ENCODE results near the gene WDR72.

WDR72 gene

DNA sequence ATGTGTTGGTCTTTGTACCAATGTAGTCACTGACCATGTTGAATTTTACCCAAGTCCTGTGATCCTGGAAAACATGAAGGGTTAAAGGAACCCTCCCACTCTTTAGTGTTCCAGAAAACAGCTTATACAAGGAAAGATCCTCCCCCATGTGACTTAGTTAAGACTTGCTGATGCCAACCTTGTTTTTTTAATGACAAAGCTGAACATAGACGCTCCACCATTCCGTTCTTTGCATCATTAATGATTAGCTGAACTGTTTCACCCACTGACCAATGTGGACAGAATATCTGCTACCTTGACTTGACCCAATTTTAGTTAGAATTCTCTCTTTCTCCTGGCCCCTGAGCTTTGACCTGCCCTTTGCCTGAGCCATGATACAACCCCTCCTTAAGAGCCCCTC lies 3.5 kb upstream of the WDR72 start:
- TF ChIP-seq, protein P1, sequence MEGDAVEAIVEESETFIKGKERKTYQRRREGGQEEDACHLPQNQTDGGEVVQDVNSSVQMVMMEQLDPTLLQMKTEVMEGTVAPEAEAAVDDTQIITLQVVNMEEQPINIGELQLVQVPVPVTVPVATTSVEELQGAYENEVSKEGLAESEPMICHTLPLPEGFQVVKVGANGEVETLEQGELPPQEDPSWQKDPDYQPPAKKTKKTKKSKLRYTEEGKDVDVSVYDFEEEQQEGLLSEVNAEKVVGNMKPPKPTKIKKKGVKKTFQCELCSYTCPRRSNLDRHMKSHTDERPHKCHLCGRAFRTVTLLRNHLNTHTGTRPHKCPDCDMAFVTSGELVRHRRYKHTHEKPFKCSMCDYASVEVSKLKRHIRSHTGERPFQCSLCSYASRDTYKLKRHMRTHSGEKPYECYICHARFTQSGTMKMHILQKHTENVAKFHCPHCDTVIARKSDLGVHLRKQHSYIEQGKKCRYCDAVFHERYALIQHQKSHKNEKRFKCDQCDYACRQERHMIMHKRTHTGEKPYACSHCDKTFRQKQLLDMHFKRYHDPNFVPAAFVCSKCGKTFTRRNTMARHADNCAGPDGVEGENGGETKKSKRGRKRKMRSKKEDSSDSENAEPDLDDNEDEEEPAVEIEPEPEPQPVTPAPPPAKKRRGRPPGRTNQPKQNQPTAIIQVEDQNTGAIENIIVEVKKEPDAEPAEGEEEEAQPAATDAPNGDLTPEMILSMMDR (conservative IDR thresholded peaks at IDR 0.05; ENCODE audit: low read length): no peak
- no peak for DNase-seq (ENCODE audit: low read depth)
- no peak overlapping the region for H3K4me3 ChIP-seq (ENCODE audit: low read length)

DNA sequence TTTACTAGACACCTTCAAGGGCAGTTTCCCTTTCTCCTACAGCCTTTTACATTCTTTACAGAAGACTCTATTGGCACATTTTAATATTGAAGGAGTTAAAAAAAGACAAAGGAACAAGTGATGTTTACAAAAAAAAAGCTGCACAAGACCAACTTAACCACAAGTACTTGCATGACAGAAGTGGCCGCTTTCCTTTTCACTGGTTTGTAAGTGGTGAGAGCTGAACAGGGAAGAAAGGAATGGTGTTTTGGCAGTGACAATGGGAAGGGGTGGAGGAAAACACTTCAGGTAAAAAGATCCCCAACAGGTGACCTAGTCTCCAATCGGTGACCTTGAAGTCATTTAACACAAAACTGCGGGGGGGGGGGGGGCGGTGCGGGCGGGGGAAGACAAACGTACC lies 1.1 kb downstream of the WDR72 start:
- TF ChIP-seq, protein P1 (conservative IDR thresholded peaks at IDR 0.05; ENCODE audit: low read length): no peak
- no peak for DNase-seq (ENCODE audit: low read depth)
- no peak overlapping the region for H3K4me3 ChIP-seq (ENCODE audit: low read length)

DNA sequence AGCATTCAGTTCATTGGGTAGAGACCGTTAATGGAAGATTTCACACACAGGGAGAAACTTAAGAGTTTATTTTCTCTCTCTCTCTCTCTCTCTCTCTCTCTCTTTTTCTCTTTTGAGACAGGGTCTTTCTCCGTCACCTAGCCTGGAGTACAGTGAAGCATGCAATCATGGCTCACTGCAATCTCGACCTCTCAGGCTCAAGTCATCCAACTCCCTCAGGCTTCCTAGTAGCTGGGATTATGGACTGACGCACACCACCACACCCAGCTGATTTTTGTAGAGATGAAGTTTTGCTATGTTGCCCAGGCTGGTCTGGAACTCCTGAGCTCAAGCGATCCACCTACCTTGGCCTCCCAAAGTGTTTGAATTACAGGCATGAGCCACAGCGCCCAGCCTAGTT lies 1.6 kb downstream of the WDR72 start:
- H3K4me3 ChIP-seq (ENCODE audit: low read length): no peak overlapping the region
- no peak for DNase-seq (ENCODE audit: low read depth)
- TF ChIP-seq, protein P1 (conservative IDR thresholded peaks at IDR 0.05; ENCODE audit: low read length): no peak

DNA sequence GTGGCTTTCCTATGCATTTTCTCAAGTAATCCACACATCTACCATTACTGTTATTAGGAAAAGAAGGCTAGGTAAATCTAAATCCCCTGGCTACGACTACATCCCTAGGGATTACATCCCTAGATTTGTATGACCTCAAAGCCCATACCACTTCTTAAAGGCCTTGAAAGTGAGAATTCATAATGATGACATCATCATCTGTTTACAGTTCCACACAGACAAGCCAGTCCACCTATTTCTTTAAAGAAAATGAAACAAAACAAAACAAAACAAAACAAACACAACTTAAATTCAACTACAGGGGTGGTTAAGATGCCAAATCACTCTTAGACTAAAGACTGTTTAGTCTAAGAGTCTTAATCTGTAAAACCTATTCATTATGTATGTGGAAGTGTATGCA lies 5.7 kb downstream of the WDR72 start:
- TF ChIP-seq, protein P1 (conservative IDR thresholded peaks at IDR 0.05; ENCODE audit: low read length): no peak
- H3K4me3 ChIP-seq (ENCODE audit: low read length): no peak overlapping the region
- DNase-seq (ENCODE audit: low read depth): no peak

DNA sequence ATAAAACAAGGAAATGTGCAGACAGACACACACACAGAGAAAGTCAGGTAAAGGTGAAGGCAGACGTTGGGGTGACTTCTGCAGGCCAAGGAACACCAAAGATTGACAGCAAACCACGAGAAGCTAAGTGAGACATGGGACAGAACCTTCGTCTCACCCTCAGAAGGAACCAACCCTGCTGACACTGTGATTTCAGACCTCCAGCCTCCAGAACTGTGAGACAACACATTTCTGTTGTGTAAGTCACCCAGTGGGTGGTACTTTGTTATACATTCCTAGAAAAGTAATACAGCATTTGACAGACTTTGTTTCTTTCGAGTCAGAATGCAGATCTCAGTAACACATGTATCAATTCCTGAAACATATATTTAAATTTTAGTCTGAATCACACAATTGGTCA lies 7.1 kb downstream of the WDR72 start:
- TF ChIP-seq, protein P1 (conservative IDR thresholded peaks at IDR 0.05; ENCODE audit: low read length): no peak

DNA sequence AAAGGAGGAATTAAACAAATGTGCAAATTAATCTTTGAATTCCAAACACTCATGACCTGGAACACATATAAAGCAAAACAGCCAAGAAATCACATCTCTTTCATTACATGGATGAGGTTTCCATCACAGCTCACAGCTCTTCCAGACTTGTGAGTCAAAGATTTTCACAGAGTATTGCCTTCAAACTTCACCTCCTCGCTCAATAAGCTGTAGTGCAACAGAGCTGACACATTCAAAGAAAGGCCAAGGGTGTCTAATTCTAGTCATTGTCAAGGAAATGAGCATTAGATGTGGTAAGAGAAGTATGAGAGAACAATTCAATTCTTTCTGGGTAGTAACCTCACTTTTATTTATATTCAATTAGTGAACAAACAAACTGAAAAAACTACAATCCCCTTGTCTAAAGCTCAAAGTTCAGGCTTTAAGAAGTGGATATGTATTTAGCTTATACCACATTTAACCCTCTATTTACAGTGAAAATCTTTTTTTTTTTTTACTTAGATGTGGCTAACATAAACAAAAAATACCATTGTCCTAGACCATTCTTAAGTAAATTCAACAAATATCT lies 11.9 kb downstream of the WDR72 start:
- TF ChIP-seq, protein P1 (conservative IDR thresholded peaks at IDR 0.05; ENCODE audit: low read length): no peak
- no peak for DNase-seq (ENCODE audit: low read depth)
- H3K4me3 ChIP-seq (ENCODE audit: low read length): no peak overlapping the region

More for the DNA sequence above, 7.1 kb downstream of the WDR72 start:
- DNase-seq (ENCODE audit: low read depth): no peak
- no peak overlapping the region for H3K4me3 ChIP-seq (ENCODE audit: low read length)

DNA sequence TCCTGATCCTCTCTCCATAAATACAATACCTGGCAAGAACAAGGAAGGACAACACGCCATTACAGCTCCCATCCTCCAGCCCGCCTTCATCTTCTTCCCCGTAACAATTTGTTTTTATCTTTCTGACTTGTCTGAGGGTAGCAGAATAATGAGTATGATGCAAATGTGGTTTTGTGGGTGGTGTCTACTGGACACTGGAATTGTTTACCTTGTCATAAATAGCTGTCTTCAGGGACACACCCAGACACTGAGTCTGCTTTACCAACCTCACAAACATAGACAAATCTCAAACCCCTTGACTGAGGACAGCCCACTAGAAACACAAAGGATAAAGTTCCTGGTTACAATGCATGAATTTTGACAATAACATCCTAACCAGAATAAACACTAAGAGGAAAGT lies 13.4 kb downstream of the WDR72 start:
- TF ChIP-seq, protein P1 (conservative IDR thresholded peaks at IDR 0.05; ENCODE audit: low read length): no peak
- DNase-seq (ENCODE audit: low read depth): no peak
- H3K4me3 ChIP-seq (ENCODE audit: low read length): no peak overlapping the region

All from AG10803 (cell line).